Activated CD8-positive, alpha-beta memory T cell treated with anti-CD3 and anti-CD28 coated beads, Interleukin-2, amount 50 U/mL, for 24 hours (primary cell): ENCODE measurements around the gene SELENOV.

Source experiments
- DNase-seq: peaks from one replicate; pipeline ENCODE4 v3.0.0-alpha.2; 2020; ENCODE audit errors: extremely low read depth

Gene SELENOV

GRCh38 chr19:39520541-39521484, 5.9 kb downstream of the SELENOV start:
- no peak for DNase-seq

- DNase-seq, result no peak
Observed at GRCh38 chr19:39524495-39524894, 9.6 kb downstream of the SELENOV start.

- DNase-seq, result no peak
Observed at GRCh38 chr19:39525205-39525604, 10.3 kb downstream of the SELENOV start.

- DNase-seq, result no peak
Observed at GRCh38 chr19:39531834-39532232, 16.9 kb downstream of the SELENOV start.

- peak; percentile 85 for DNase-seq
Observed at GRCh38 chr19:39532233-39533002, 17.5 kb downstream of the SELENOV start, which contains the start of gene EID2B. Gene EID2B, minus strand, starts transcription at chr19:39532852. Its CDS starts 50 bp downstream, at chr19:39532802.

- no peak for DNase-seq
Observed at GRCh38 chr19:39533003-39533512, 18.1 kb downstream of the SELENOV start.

- no peak for DNase-seq
Observed at GRCh38 chr19:39533791-39534190, 18.9 kb downstream of the SELENOV start.

- no peak for DNase-seq
Observed at GRCh38 chr19:39539165-39539517, 24.2 kb downstream of the SELENOV start.

- DNase-seq, result peak; percentile 92
Observed at GRCh38 chr19:39539518-39540332, 24.8 kb downstream of the SELENOV start, which contains the start of gene EID2. Gene EID2, minus strand, starts transcription at chr19:39540161. Its CDS starts 82 bp downstream, at chr19:39540079.

- no peak for DNase-seq
Observed at GRCh38 chr19:39540333-39540673, 25.4 kb downstream of the SELENOV start.

- DNase-seq, result no peak
Observed at GRCh38 chr19:39542206-39542605, 27.3 kb downstream of the SELENOV start.

GRCh38 chr19:39543477-39543857, 28.5 kb downstream of the SELENOV start:
- no peak for DNase-seq

- DNase-seq, result no peak
Observed at GRCh38 chr19:39544226-39544903, 29.4 kb downstream of the SELENOV start.

GRCh38 chr19:39544911-39545310, 30.0 kb downstream of the SELENOV start:
- no peak for DNase-seq

GRCh38 chr19:39546599-39546998, 31.7 kb downstream of the SELENOV start:
- DNase-seq, result no peak

- no peak for DNase-seq
Observed at GRCh38 chr19:39550197-39550596, 35.3 kb downstream of the SELENOV start.

- no peak for DNase-seq
Observed at GRCh38 chr19:39553082-39553652, 38.2 kb downstream of the SELENOV start.

GRCh38 chr19:39554701-39555311, 39.9 kb downstream of the SELENOV start:
- DNase-seq, result no peak

- no peak for DNase-seq
Observed at GRCh38 chr19:39555883-39556282, 40.9 kb downstream of the SELENOV start.
